Measurements from ENCODE around the gene NHEJ1. TPM values are rescaled to one million over a fixed set of nuclear protein-coding genes. Genes with fewer than 3 reads are reported as not detected.
A peak's percentile ranks its signal among the peaks of the same experiment; 100 is the strongest.

Gene NHEJ1
- total and polyA plus RNA-seq, 9 of the 15 experiments (the other 6 are each of a cell fraction or from before 2014, with no cell fraction given) = 9.0 to 23.7 (median 13.9) TPM

GRCh38 chr2:219160186-219161017 lies at the start of gene NHEJ1 (continued):
- TF ChIP-seq SRSF3 (IDR thresholded peaks at IDR 0.05; ENCODE audit: insufficient read depth, low read length) = no peak
- no peak for TF ChIP-seq ZNF354B (CRISPR knock-in tag; IDR thresholded peaks at IDR 0.05)
- TF ChIP-seq ZNF511 (CRISPR knock-in tag; IDR thresholded peaks at IDR 0.05) = peak; percentile 70; the same call in 1 of the 2 replicates
- TF ChIP-seq MED1 (CRISPR knock-in tag; IDR thresholded peaks at IDR 0.05; ENCODE audit: borderline replicate concordance) = no peak
- no peak for TF ChIP-seq ZFP36 (IDR thresholded peaks at IDR 0.05; ENCODE audit: low read depth, low read length, partially characterized antibody)

GRCh38 chr2:219209236-219210195 lies 48.9 kb upstream of the NHEJ1 start:
- BruUV-seq (replicated peaks) = no TSS peak
- H3K79me2 ChIP-seq (ENCODE audit: control insufficient read depth, insufficient read depth, low read length) = no peaks in the 10 kb centered on the region
- no peak overlapping the region for H3K4me3 ChIP-seq
- peak overlapping the region in 1 of 2 experiments; percentile 42; a peak in 1 of 4 replicates for H3K9ac ChIP-seq (ENCODE audit: insufficient read depth in 1 of 2, low read depth in 2 of 2, low read length in 2 of 2)
- H3K36me3 ChIP-seq (ENCODE audit: control insufficient read depth, insufficient read depth, low read length) = peaks cover 66% of the 10 kb centered on the region; the same call in 2 of the 3 replicates
- FAIRE-seq (no peak), DNase-seq (ENCODE audit: extremely low read depth in 1 of 4, low spot score in 3 of 4) (no peak), ATAC-seq (no peak)
- intact Hi-C loops (cut with micrococcal nuclease) = no loop called here
- no peaks in the 10 kb centered on the region for H3K9me3 ChIP-seq (replicated peaks; ENCODE audit: control insufficient read depth, insufficient read depth, low read depth, low read length)
- H4K20me1 ChIP-seq (replicated peaks; ENCODE audit: control insufficient read depth, insufficient read depth, low read length) = peaks cover 11% of the 10 kb centered on the region; the same call in 1 of the 2 replicates
- in situ Hi-C loops (cut with MboI) = loop anchor here (5.0 kb wide), 1 partner anchor 37 kb away; the partner anchor contains the start of gene SLC23A3
- ChIA-PET POLR2A (interaction anchor here (0.7 kb wide), 1 partner anchor 38 kb away, joined by 3 read pairs; no protein-coding TSS in a partner anchor), CTCF (ENCODE audit: low intra/inter-chr PET ratio) (no interaction called here)
- H3K4me2 ChIP-seq (ENCODE audit: insufficient read depth, low read length) = no peak overlapping the region
- H3K27me3 ChIP-seq (ENCODE audit: control insufficient read depth in 2 of 2, insufficient read depth in 2 of 2, low read length in 2 of 2) = no peaks in the 10 kb centered on the region
- peaks cover 16 to 17% of the 10 kb centered on the region in 2 experiments; a peak in 4 of 5 replicates for H3K4me1 ChIP-seq (replicated peaks in 1 of 2; ENCODE audit: control insufficient read depth in 2 of 2, insufficient read depth in 2 of 2, low read length in 2 of 2)
- WGBS (ENCODE audit: insufficient coverage, low coverage, missing lambda C conversion rate) = 81% methylated on average over 9 of the region's 18 CpGs
- H3K9me1 ChIP-seq (ENCODE audit: control insufficient read depth, insufficient read depth, low read length) = no peaks in the 10 kb centered on the region
- H2AFZ ChIP-seq (ENCODE audit: low read depth, low read length) = no peak overlapping the region
- no peak overlapping the region for H3K27ac ChIP-seq (ENCODE audit: extremely low read depth, low read depth, low read length)
- TF ChIP-seq POLR2G (IDR thresholded peaks at IDR 0.05; ENCODE audit: low read depth, low read length) = 0 out of 2 replicates have a peak, but pooled peaks have one; percentile 14
- no peak for TF ChIP-seq KLF1 (tag; IDR thresholded peaks at IDR 0.05)
- TF ChIP-seq NFE2L1 (tag; IDR thresholded peaks at IDR 0.05; ENCODE audit: borderline replicate concordance, low read depth) = no peak
- TF ChIP-seq ZFPM2 (CRISPR knock-in tag; IDR thresholded peaks at IDR 0.05) = no peak

Measured in K562 (cell line).